ENCODE data around the gene ING3.

DNA sequence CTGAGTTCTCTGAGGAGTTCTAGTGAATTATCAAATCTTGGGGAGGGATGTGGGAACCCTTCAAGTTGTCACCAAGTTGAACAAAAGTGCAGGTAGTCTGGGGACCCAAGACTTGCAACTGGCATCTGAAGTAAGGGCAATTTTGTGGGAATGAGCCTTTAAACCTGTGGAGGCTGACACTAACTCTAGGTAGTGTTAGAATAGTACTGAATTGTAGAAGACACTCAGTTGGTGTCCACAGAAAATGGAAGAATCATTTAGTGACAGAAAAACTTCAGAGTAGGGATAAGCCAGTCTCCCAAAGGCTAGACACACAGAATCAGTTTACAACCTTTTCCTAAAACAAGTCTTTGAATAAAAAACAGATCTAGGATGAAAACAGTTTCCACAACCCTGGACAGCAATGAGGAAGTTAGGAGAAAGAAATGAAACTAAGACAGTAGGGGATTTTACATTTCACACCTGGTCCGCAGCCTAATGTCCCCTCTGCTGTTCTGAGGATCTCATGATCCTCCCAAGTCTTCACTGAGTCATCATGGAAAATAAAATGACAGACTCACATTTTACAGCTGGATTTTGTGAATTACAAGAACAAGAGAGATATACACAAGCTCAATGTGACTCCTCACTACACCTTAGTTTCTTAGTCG, 23.0 kb upstream of the ING3 start:
- TF ChIP-seq, protein P1, sequence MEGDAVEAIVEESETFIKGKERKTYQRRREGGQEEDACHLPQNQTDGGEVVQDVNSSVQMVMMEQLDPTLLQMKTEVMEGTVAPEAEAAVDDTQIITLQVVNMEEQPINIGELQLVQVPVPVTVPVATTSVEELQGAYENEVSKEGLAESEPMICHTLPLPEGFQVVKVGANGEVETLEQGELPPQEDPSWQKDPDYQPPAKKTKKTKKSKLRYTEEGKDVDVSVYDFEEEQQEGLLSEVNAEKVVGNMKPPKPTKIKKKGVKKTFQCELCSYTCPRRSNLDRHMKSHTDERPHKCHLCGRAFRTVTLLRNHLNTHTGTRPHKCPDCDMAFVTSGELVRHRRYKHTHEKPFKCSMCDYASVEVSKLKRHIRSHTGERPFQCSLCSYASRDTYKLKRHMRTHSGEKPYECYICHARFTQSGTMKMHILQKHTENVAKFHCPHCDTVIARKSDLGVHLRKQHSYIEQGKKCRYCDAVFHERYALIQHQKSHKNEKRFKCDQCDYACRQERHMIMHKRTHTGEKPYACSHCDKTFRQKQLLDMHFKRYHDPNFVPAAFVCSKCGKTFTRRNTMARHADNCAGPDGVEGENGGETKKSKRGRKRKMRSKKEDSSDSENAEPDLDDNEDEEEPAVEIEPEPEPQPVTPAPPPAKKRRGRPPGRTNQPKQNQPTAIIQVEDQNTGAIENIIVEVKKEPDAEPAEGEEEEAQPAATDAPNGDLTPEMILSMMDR (IDR thresholded peaks at IDR 0.05; ENCODE audit: insufficient read depth, low read length): no peak
- TF ChIP-seq, protein P2, sequence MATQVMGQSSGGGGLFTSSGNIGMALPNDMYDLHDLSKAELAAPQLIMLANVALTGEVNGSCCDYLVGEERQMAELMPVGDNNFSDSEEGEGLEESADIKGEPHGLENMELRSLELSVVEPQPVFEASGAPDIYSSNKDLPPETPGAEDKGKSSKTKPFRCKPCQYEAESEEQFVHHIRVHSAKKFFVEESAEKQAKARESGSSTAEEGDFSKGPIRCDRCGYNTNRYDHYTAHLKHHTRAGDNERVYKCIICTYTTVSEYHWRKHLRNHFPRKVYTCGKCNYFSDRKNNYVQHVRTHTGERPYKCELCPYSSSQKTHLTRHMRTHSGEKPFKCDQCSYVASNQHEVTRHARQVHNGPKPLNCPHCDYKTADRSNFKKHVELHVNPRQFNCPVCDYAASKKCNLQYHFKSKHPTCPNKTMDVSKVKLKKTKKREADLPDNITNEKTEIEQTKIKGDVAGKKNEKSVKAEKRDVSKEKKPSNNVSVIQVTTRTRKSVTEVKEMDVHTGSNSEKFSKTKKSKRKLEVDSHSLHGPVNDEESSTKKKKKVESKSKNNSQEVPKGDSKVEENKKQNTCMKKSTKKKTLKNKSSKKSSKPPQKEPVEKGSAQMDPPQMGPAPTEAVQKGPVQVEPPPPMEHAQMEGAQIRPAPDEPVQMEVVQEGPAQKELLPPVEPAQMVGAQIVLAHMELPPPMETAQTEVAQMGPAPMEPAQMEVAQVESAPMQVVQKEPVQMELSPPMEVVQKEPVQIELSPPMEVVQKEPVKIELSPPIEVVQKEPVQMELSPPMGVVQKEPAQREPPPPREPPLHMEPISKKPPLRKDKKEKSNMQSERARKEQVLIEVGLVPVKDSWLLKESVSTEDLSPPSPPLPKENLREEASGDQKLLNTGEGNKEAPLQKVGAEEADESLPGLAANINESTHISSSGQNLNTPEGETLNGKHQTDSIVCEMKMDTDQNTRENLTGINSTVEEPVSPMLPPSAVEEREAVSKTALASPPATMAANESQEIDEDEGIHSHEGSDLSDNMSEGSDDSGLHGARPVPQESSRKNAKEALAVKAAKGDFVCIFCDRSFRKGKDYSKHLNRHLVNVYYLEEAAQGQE (IDR thresholded peaks at IDR 0.05; ENCODE audit: insufficient replicate concordance, low read depth): no peak
- TF ChIP-seq SPI1 (IDR thresholded peaks at IDR 0.05; ENCODE audit: borderline replicate concordance, low read depth) (no peak), POLR2AphosphoS5 (IDR thresholded peaks at IDR 0.05; ENCODE audit: low read depth) (no peak)
